ENCODE measurements around the gene UXT.
"Not testable (repeated sequence)": the region's sequence is repeated elsewhere in the genome, so short reads cannot be mapped to it uniquely, and the experiment has no call there.

UXT gene

GRCh38 chrX:47674776-47675175, 15.8 kb upstream of the UXT start:
- POLR2A ChIA-PET: no interaction called here
- DNase-seq (ENCODE audit: extremely low spot score): no peak
- TF ChIP-seq NFRKB (IDR thresholded peaks at IDR 0.05) (no peak), SUZ12 (IDR thresholded peaks at IDR 0.05) (no peak)
- CTCF ChIA-PET: no interaction called here

- CTCF ChIA-PET, POLR2A ChIA-PET: not testable (repeated sequence)
These were observed 6.8 kb upstream of the UXT start for GRCh38 chrX:47665797-47666196.

GRCh38 chrX:47664737-47665136, 5.8 kb upstream of the UXT start:
- ChIA-PET CTCF (no interaction called here), POLR2A (no interaction called here)
- TF ChIP-seq SUZ12 (IDR thresholded peaks at IDR 0.05): no peak
- no peak for TF ChIP-seq SP1 (IDR thresholded peaks at IDR 0.05)
- TF ChIP-seq ZNF384 (IDR thresholded peaks at IDR 0.05): no peak
- no peak for TF ChIP-seq FOXA1 (IDR thresholded peaks at IDR 0.05)
- TF ChIP-seq NFRKB (IDR thresholded peaks at IDR 0.05): no peak
- TF ChIP-seq PKNOX1 (IDR thresholded peaks at IDR 0.05): no peak
- no peak for TF ChIP-seq FOXM1 (IDR thresholded peaks at IDR 0.05; ENCODE audit: borderline replicate concordance)
- no peak for DNase-seq (ENCODE audit: extremely low spot score)

More at GRCh38 chrX:47665797-47666196, 6.8 kb upstream of the UXT start:
- DNase-seq (ENCODE audit: extremely low spot score): not testable (repeated sequence)

- TF ChIP-seq FOXK2 (IDR thresholded peaks at IDR 0.05) (no peak), L3MBTL2 (conservative IDR thresholded peaks at IDR 0.05) (no peak), ZNF384 (IDR thresholded peaks at IDR 0.05) (no peak), SUZ12 (IDR thresholded peaks at IDR 0.05) (no peak), HDGF (IDR thresholded peaks at IDR 0.05; ENCODE audit: borderline replicate concordance) (no peak), SP1 (IDR thresholded peaks at IDR 0.05) (no peak)
- ChIA-PET CTCF (no interaction called here), POLR2A (no interaction called here)
- DNase-seq (ENCODE audit: extremely low spot score): no peak
These were observed 3.2 kb upstream of the UXT start for GRCh38 chrX:47662144-47662657.

- TF ChIP-seq L3MBTL2 (conservative IDR thresholded peaks at IDR 0.05) (no peak), FOXK2 (IDR thresholded peaks at IDR 0.05) (no peak), FOXA1 (IDR thresholded peaks at IDR 0.05) (no peak), HDGF (IDR thresholded peaks at IDR 0.05; ENCODE audit: borderline replicate concordance) (no peak), BHLHE40 (IDR thresholded peaks at IDR 0.05; ENCODE audit: borderline replicate concordance) (no peak), ARNT (IDR thresholded peaks at IDR 0.05) (no peak), LEF1 (IDR thresholded peaks at IDR 0.05; ENCODE audit: borderline replicate concordance) (no peak), FOXM1 (IDR thresholded peaks at IDR 0.05; ENCODE audit: borderline replicate concordance) (no peak), SP1 (IDR thresholded peaks at IDR 0.05) (no peak), ELF4 (IDR thresholded peaks at IDR 0.05) (no peak), SUZ12 (IDR thresholded peaks at IDR 0.05) (no peak), TARDBP (IDR thresholded peaks at IDR 0.05) (no peak), PKNOX1 (IDR thresholded peaks at IDR 0.05) (no peak), NFRKB (IDR thresholded peaks at IDR 0.05) (no peak), CTBP1 (IDR thresholded peaks at IDR 0.05; ENCODE audit: borderline replicate concordance) (no peak), ZNF384 (IDR thresholded peaks at IDR 0.05) (no peak)
These were observed 2.6 kb upstream of the UXT start for GRCh38 chrX:47661539-47661938.

GRCh38 chrX:47659421-47659726, 394 bp upstream of the UXT start:
- DNase-seq (ENCODE audit: extremely low spot score): no peak
- TF ChIP-seq ZNF384 (IDR thresholded peaks at IDR 0.05) (no peak), PKNOX1 (IDR thresholded peaks at IDR 0.05) (no peak), LEF1 (IDR thresholded peaks at IDR 0.05; ENCODE audit: borderline replicate concordance) (no peak), L3MBTL2 (conservative IDR thresholded peaks at IDR 0.05) (peak; percentile 100)
- CTCF ChIA-PET: no interaction called here
- POLR2A ChIA-PET: no interaction called here

More at GRCh38 chrX:47661539-47661938, 2.6 kb upstream of the UXT start:
- ChIA-PET POLR2A (no interaction called here), CTCF (no interaction called here)
- DNase-seq (ENCODE audit: extremely low spot score): no peak

GRCh38 chrX:47658301-47658683, 688 bp downstream of the UXT start:
- TF ChIP-seq FOXK2 (IDR thresholded peaks at IDR 0.05) (no peak), LEF1 (IDR thresholded peaks at IDR 0.05; ENCODE audit: borderline replicate concordance) (no peak), TARDBP (IDR thresholded peaks at IDR 0.05) (no peak), CTBP1 (IDR thresholded peaks at IDR 0.05; ENCODE audit: borderline replicate concordance) (no peak), L3MBTL2 (conservative IDR thresholded peaks at IDR 0.05) (no peak), SUZ12 (IDR thresholded peaks at IDR 0.05) (no peak), HDGF (IDR thresholded peaks at IDR 0.05; ENCODE audit: borderline replicate concordance) (no peak), BHLHE40 (IDR thresholded peaks at IDR 0.05; ENCODE audit: borderline replicate concordance) (no peak), FOXA1 (IDR thresholded peaks at IDR 0.05) (no peak), NFRKB (IDR thresholded peaks at IDR 0.05) (no peak), ZNF384 (IDR thresholded peaks at IDR 0.05) (no peak), ELF4 (IDR thresholded peaks at IDR 0.05) (no peak), ARNT (IDR thresholded peaks at IDR 0.05) (no peak), PKNOX1 (IDR thresholded peaks at IDR 0.05) (no peak)
- CTCF ChIA-PET: no interaction called here
- no peak for DNase-seq (ENCODE audit: extremely low spot score)
- POLR2A ChIA-PET: no interaction called here

All from HEK293T (cell line).